GM19452 (cell line): ENCODE data around the gene HYPK.
"Not testable (repeated sequence)": the region's sequence is repeated elsewhere in the genome, so short reads cannot be mapped to it uniquely, and the experiment has no call there.

Experiments used
- ATAC-seq: cut with Tn5 transposase; IDR thresholded peaks from one replicate; pipeline ENCODE4 v1.9.1; 2021; ENCODE audit not compliant: unreplicated experiment

The HYPK gene

DNA sequence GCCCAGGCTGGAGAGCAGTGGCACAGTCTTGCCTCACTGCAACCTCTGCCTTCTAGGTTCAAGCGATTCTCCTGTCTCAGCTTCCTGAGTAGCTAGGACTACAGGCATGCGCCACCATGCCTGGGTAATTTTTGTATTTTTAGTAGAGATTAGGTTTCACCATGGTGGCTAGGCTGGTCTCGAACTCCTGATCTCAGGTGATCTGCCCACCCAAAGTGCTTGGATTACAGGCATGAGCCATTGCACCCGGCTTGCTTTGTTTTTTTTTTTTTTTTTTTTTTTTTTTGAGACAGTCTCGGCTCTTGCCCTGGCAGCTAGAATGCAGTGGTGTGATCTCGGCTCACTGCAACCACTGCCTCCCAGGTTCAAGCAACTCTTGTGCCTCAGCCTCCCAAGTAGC lies 32.1 kb downstream of the HYPK start:
- ATAC-seq = not testable (repeated sequence)

DNA sequence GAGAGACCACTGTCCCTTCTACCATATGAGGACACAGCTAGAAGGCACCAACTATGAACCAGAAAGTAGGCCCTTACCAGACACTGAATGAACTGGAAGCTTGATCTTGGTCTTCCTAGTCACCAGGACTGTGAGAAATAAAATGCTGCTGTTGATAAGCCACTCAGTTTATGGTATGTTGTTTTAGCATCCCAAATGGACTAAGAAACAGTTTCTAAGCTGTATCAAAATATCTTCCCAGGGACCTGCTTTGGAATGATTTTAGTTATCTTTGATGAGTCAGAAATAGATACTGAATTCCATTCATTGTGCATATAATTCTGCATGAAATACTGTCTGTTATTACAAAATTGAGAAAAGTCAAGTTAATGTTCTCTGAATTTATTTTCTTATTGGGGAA lies 45.0 kb downstream of the HYPK start:
- no peak for ATAC-seq

DNA sequence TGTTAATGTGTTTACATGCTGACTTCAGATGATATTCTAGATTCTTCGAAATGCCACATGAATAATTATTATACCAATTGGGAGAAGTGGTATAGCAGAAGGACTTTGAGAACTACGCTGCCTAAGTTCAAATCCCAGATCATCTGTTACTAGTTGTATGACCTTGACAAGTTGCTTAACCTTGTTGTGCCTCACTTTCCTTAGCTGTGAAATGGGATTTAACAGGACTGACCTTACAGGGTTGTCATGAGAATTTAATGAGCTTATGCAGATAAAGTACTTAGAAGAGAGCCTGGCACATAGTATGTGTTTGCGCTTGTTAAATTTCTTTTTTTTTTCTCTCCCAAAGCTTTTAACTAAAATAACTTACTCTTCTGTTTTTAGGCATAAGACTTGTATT lies 50.9 kb downstream of the HYPK start:
- ATAC-seq = no peak

GRCh38 chr15:43852607-43853006 lies 52.2 kb downstream of the HYPK start:
- no peak for ATAC-seq
